Muscle of leg (tissue), 11 donors: ENCODE results near the gene LRRC26. TPM values are rescaled to one million over a fixed set of nuclear protein-coding genes. Genes with fewer than 3 reads are reported as not detected.
"Not testable (repeated sequence)": the region's sequence is repeated elsewhere in the genome, so short reads cannot be mapped to it uniquely, and the experiment has no call there.

Experiments used
- DNase-seq: peaks from one replicate; pipeline ENCODE4 v3.0.0; 2013
- H3K27ac ChIP-seq: one replicate; pipeline ENCODE4 v1.5.1; 2013; ENCODE audit warnings: mild to moderate bottlenecking, low read length, control low read depth
- H3K27me3 ChIP-seq: one replicate; pipeline ENCODE4 v1.6.1; 2013; ENCODE audit warnings: low read length; ENCODE audit not compliant: control insufficient read depth, insufficient read depth
- H3K36me3 ChIP-seq: one replicate; pipeline ENCODE4 v1.6.1; 2013; ENCODE audit warnings: low read length; ENCODE audit not compliant: control insufficient read depth, insufficient read depth
- H3K4me1 ChIP-seq: one replicate; pipeline ENCODE4 v1.6.1; 2013; ENCODE audit warnings: low read length; ENCODE audit not compliant: control insufficient read depth, insufficient read depth
- H3K4me3 ChIP-seq: one replicate; pipeline ENCODE4 v1.5.1; 2013; ENCODE audit warnings: low read length, control low read depth
- H3K9me3 ChIP-seq: replicated peaks from 2 replicates; pipeline ENCODE4 v1.6.1; 2013; ENCODE audit warnings: low read depth, low read length; ENCODE audit not compliant: control insufficient read depth
- WGBS: methylation state at CpG from one replicate; pipeline ENCODE4 v1.1.5; 2013; ENCODE audit warnings: missing lambda C conversion rate; ENCODE audit not compliant: insufficient coverage; 5-methylcytosine and 5-hydroxymethylcytosine counted together
- polyA plus RNA-seq, 8 donors: library from polyadenylated mRNA; unstranded; fragments of 120-200 nt; gene quantifications; one replicate each; pipeline versions ENCODE4 v1.2.1 to v1.2.3, GENCODE V29; 2013; ENCODE audit warnings: inconsistent platforms in 1 of 8, low replicate concordance in 1 of 8; ENCODE audit not compliant: insufficient read length in 8 of 8, insufficient read depth in 1 of 8
- total RNA-seq: library from RNA; stranded (reverse); fragments of 120-200 nt; gene quantifications from one replicate; pipeline ENCODE4 v1.2.4, GENCODE V29; 2013

Gene LRRC26
- total and polyA plus RNA-seq, 9 donors, result 0.14 TPM; not detected in 8

DNA sequence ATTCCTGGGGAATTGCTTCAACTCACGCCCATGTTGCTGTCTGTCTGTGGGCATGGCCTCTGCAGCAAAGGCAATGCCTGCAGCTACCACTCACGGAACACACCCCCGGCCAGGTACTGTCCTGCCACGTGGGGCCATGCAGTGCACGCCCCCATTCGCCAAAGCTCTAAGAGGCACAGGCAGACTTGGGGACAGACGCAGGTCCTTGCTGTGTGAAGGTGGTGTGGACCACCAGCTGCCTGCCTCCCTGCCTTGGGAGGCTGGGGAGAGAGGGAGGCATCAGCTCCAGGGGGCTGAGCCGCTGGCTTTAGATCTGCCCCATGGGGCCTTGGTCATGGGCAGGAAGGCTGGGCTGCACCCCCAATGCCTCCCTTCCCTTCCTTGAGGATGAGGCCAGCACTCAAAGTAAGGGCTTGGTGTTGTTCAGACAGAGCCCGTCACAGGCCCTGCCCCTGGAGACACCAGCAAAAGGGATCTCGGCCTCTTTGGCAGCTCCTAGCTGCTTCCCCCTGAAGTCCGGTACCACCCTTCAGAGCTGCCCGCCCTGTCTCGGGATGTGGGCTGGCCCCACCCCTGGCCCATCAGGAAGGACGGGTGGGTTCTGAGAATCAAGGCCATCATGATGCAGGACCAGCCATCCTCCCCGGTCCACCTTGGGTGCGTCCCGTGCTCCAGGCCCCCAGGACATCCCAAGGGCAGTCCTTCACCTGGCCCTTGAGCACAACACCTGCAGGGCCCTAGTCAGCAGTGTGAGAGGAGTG, 28.6 kb downstream of the LRRC26 start:
- no peak for DNase-seq
- WGBS, result 68% methylated on average over 13 of the region's 17 CpGs
- Histone ChIP-seq H3K27me3 (peaks cover 71% of the 10 kb centered on the region), H3K36me3 (no peaks in the 10 kb centered on the region), H3K27ac (no peak overlapping the region), H3K4me3 (no peak overlapping the region), H3K4me1 (peaks cover 22% of the 10 kb centered on the region), H3K9me3 (no peaks in the 10 kb centered on the region)

DNA sequence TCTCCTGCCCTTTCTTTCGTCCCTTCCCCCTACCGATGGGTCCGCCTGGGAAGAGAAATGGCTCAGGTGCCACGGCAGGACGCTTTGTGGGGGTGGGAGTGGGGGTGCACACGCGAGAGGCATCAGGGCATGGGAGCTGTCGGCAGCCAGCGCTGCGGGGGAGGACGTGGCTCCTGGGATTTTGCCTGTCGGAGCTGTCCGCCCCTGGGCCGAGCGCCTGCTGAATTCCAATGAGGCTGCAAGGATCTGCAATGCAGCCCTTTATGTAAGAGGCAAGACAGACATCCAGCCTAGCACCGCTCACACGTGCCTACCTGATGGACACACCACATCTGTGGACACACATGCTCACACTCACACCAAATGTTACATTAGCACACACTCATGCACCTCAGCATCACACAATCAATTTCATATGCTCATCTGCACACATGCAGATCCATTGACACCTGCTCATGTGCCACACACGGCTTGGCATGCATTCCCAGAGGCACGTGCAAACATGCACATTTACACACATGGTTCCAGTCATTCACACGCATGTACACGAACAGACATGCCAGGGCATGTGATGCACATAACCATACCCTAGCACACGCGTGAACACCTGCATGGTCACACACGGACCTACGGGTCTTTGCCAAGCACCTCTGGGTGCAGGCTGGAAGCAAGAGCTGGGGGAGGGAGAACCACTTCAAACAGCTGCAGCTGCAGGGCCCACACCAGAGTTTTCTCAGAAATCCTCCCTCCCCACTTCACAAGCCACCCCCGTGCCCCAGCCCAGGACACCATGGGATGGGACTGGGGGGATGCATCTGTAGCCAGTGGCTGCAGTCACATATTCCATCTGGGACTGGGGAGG, 29.5 kb downstream of the LRRC26 start:
- WGBS, result 47% methylated on average over 19 of the region's 26 CpGs
- no peak for DNase-seq
- no peaks in the 10 kb centered on the region for H3K9me3 ChIP-seq
- peaks cover 22% of the 10 kb centered on the region for H3K4me1 ChIP-seq
- H3K27ac ChIP-seq, result no peak overlapping the region
- H3K36me3 ChIP-seq, result no peaks in the 10 kb centered on the region
- peaks cover 77% of the 10 kb centered on the region for H3K27me3 ChIP-seq
- H3K4me3 ChIP-seq, result no peak overlapping the region

- Histone ChIP-seq H3K27me3 (peaks cover 77% of the 10 kb centered on the region), H3K4me1 (peaks cover 22% of the 10 kb centered on the region), H3K27ac (no peak overlapping the region), H3K4me3 (no peak overlapping the region), H3K36me3 (no peaks in the 10 kb centered on the region), H3K9me3 (no peaks in the 10 kb centered on the region)
- no peak for DNase-seq
- 21% methylated on average over 35 of the region's 37 CpGs for WGBS
These were observed 30.2 kb downstream of the LRRC26 start for GRCh38 chr9:137139468-137140150.

- WGBS, result 4% methylated on average over 104 of the region's 104 CpGs
These were observed 31.0 kb downstream of the LRRC26 start, which contains the start of gene GRIN1 for GRCh38 chr9:137138722-137139467. GRIN1 (plus strand) TSS chr9:137139154; CDS start chr9:137139487, 333 bp downstream.

DNA sequence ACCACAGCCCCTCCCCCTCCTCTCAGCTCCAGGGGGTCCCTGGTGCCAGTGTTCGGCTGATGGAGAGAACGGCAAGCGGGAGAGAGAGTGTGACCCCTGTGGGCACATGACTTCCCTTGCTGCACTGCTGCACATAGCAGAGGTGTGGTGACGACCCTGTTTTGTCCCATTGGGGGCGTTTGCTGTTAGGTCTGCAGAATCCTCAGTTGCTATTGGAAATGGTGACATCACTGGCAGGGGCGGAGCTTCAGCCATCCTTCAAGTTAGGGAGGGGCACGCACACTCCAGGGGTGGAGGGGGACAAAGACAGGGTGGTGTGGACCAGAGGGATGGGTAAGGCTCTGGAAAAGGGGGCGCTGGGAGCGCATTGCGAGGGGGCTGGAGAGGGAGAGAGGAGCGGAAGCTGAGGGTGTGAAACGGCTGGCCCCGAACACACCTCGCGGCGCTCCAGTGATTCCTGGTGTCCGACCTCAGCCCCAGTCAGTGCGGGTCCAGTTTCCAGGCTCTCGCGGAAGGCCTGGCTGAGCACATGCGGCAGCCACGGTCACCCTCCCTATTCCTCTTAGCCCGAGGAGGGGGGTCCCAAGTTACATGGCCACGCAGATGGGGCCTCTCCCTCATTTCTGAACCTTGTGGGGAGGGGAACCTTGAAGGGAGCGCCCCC, 31.7 kb downstream of the LRRC26 start:
- Histone ChIP-seq H3K4me3 (no peak overlapping the region), H3K9me3 (no peaks in the 10 kb centered on the region), H3K36me3 (no peaks in the 10 kb centered on the region), H3K27me3 (peaks cover 70% of the 10 kb centered on the region), H3K27ac (no peak overlapping the region), H3K4me1 (peaks cover 22% of the 10 kb centered on the region)
- no peak for DNase-seq
- 3% methylated on average over 15 of the region's 25 CpGs for WGBS

More at GRCh38 chr9:137138722-137139467, 31.0 kb downstream of the LRRC26 start, which contains the start of gene GRIN1:
- Histone ChIP-seq H3K4me3 (no peak within 1 kb of the TSS), H3K4me1 (peaks cover 22% of the 10 kb centered on the region), H3K27ac (no peak within 1 kb of the TSS), H3K36me3 (no peaks in the 10 kb centered on the region), H3K9me3 (no peaks in the 10 kb centered on the region), H3K27me3 (peaks cover 76% of the 10 kb centered on the region)
- DNase-seq, result peak; percentile 62

DNA sequence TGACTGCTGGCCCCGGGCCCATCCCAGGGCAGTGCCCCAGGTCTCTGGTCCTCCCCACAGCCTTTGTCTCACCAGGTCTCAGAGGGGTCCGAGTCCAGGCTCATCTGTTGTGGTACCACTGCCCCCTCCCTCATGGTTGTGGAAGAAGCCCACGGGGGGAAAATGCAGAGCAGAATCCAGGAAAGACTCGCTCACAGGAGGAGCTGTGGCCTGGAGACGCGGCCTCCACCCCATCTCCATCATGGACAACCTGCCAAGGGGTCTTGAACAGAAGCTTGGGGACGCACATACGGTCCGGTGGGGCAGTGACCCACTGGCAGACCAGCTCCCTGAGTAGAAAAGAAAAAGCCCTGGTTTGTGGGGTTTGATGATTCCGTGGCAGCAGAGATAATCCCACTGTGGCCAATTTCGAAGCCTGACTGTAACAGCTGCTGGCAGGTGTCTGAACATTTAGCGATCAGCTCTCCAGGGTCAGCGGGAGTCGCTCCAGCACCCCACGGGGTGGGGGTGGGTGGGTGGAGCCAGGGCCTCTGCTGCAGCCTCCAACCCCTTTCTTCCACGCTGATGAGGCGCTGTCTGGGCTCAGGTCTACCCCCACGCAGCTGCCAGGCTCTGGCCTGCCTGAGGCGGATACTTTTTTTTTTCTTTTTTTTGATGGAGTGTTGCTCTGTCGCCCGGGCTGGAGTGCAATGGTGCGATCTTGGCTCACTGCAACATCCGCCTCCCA, 32.8 kb downstream of the LRRC26 start:
- Histone ChIP-seq H3K4me1 (peaks cover 22% of the 10 kb centered on the region), H3K4me3 (no peak overlapping the region), H3K9me3 (no peaks in the 10 kb centered on the region), H3K27ac (no peak overlapping the region), H3K36me3 (no peaks in the 10 kb centered on the region), H3K27me3 (peaks cover 65% of the 10 kb centered on the region)
- no peak for DNase-seq
- WGBS, result 60% methylated on average over 10 of the region's 23 CpGs

DNA sequence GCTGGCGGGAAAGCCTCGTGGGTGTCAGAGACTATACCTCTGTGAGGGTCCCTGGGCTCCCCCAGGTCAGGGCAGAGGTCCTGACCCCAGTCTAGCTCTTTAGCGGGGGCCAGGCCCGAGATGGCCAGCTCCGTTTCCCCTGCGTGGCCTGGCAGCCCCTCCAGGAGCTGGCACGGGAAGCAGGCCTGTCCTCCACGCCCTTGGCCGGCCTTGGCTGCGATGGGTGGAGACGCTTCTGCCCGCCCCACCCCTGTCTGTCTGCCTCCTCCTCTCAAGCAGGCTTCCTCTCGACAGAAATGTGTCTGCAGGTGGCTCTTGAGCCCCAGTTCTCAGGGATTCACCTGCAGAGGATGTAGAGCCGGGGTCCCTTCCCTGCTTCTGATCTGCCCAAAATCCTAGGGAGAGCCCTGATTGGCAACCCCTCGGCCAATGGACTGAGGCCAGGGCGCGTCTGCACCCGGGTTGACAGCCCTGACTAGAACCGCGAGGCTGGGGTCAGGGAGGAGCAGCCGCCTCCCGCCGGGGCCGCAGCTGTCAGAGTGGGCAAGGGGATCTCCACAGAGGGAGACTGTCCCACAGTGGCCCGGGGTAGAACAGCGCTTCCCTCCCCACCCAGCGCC, 33.5 kb downstream of the LRRC26 start:
- no peaks in the 10 kb centered on the region for H3K36me3 ChIP-seq
- DNase-seq, result no peak

GRCh38 chr9:137135154-137135553, 34.7 kb downstream of the LRRC26 start:
- not testable (repeated sequence) for H3K4me3 ChIP-seq, H3K27ac ChIP-seq, H3K36me3 ChIP-seq, H3K9me3 ChIP-seq, DNase-seq
- WGBS, result 83% methylated on average over 4 of the region's 9 CpGs
- H3K4me1 ChIP-seq, result peaks cover 25% of the 10 kb centered on the region
- H3K27me3 ChIP-seq, result peaks cover 58% of the 10 kb centered on the region

More for the DNA sequence above, 33.5 kb downstream of the LRRC26 start:
- H3K9me3 ChIP-seq, result no peaks in the 10 kb centered on the region
- H3K27ac ChIP-seq, result no peak overlapping the region
- no peak overlapping the region for H3K4me3 ChIP-seq
- WGBS, result 18% methylated on average over 20 of the region's 27 CpGs
- H3K4me1 ChIP-seq, result peaks cover 22% of the 10 kb centered on the region
- peaks cover 61% of the 10 kb centered on the region for H3K27me3 ChIP-seq
